Measurements from ENCODE around the gene NCOR2.

- TF ChIP-seq POLR2A (IDR thresholded peaks at IDR 0.05) (no peak), CTCF (IDR thresholded peaks at IDR 0.05) (no peak)
These were observed 12.9 kb downstream of the NCOR2 start for GRCh38 chr12:124554429-124555029.

All from transverse colon (tissue), 3 donors.